ENCODE results near the gene ARHGAP18. TPM values are rescaled to one million over a fixed set of nuclear protein-coding genes. Genes with fewer than 3 reads are reported as not detected.

The ARHGAP18 gene
- total and polyA plus RNA-seq, 10 of the 15 experiments (the other 5 are each of a cell fraction or from before 2014, with no cell fraction given): 18.2 to 52.2 (median 31.7) TPM

DNA sequence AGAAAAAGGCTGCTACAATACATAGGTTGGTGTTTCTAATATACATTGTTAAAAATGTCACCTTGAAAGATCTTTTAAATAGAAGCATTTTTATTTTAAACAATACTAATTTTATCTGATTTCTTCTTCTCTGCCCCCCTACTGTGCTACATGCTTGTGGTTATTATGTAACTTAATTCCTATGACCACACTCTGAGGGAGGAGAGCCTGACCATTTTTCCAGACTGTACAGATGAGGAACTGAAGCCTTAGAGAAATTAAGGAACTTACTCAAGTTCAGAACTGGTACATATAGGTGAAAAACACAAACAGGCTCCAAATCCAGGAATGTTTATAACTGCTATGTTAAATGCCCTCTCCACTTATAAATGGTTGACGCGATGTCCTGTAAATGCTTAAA, 43.4 kb upstream of the ARHGAP18 start (continued):
- TF ChIP-seq NFYA (IDR thresholded peaks at IDR 0.05; ENCODE audit: borderline replicate concordance, low read depth, low read length) (no peak), EZH2 (IDR thresholded peaks at IDR 0.05; ENCODE audit: borderline replicate concordance, control insufficient read depth, low read depth, low read length) (no peak), ETV6 (conservative IDR thresholded peaks at IDR 0.05 in 1 of 2, IDR thresholded peaks at IDR 0.05 in 1 of 2; ENCODE audit: borderline replicate concordance in 1 of 2, low read depth in 1 of 2) (no peak), ZSCAN29 (IDR thresholded peaks at IDR 0.05) (no peak)

GRCh38 chr6:129751384-129751783, 41.4 kb upstream of the ARHGAP18 start:
- H3K79me2 ChIP-seq (ENCODE audit: control insufficient read depth, insufficient read depth, low read length): no peaks in the 10 kb centered on the region
- H3K4me3 ChIP-seq: no peak overlapping the region
- intact Hi-C loops (cut with micrococcal nuclease; ENCODE audit: unreplicated experiment): loop anchor here (1.0 kb wide), 1 partner anchor 252 kb away; no protein-coding TSS in a partner anchor
- no peaks in the 10 kb centered on the region for H3K27me3 ChIP-seq (replicated peaks in 1 of 2; ENCODE audit: control insufficient read depth in 2 of 2, insufficient read depth in 2 of 2, low read length in 1 of 2)
- no TSS peak for BruUV-seq (replicated peaks)
- H3K9me3 ChIP-seq (replicated peaks; ENCODE audit: control insufficient read depth, insufficient read depth, low read length): no peaks in the 10 kb centered on the region
- ChIA-PET SMC1A (ENCODE audit: uncharacterized antibody, unreplicated experiment) (interaction anchor here (0.5 to 0.7 kb wide), 3 partner anchors 63 to 489 kb away, joined by 3 read pairs; no protein-coding TSS in a partner anchor), RAD21 (ENCODE audit: unreplicated experiment) (interaction anchor here (0.7 kb wide), 1 partner anchor 27 kb away, joined by 3 read pairs; no protein-coding TSS in a partner anchor), CTCF (interaction anchor here (0.6 to 0.9 kb wide), 4 partner anchors 26 to 286 kb away, joined by 3 to 4 read pairs (median 4); no protein-coding TSS in a partner anchor), POLR2A (no interaction called here)
- in situ Hi-C loops (cut with MboI): no loop called here
- DNase-seq (ENCODE audit: low read depth, low spot score) (no peak), FAIRE-seq (no peak), ATAC-seq (no peak)
- WGBS (ENCODE audit: insufficient coverage, insufficient replicate concordance, low lambda C conversion rate, missing lambda C conversion rate): 94% methylated on average over 1 of the region's 1 CpG
- H3K27ac ChIP-seq (ENCODE audit: control insufficient read depth, insufficient read depth): peak overlapping the region; percentile 48; the same call in 1 of the 2 replicates
- H3K36me3 ChIP-seq (ENCODE audit: control insufficient read depth in 2 of 2, insufficient read depth in 2 of 2, low read length in 1 of 2): no peaks in the 10 kb centered on the region
- no peaks in the 10 kb centered on the region for H4K20me1 ChIP-seq (ENCODE audit: control insufficient read depth, insufficient read depth)
- H3K4me1 ChIP-seq (ENCODE audit: control insufficient read depth, insufficient read depth, low read length): peaks cover 36% of the 10 kb centered on the region
- H3K4me2 ChIP-seq (ENCODE audit: control insufficient read depth, insufficient read depth): no peak overlapping the region
- peak overlapping the region; percentile 37; the same call in 1 of the 2 replicates for H2AFZ ChIP-seq (ENCODE audit: control insufficient read depth, low read depth, low read length)
- H3K9ac ChIP-seq (ENCODE audit: control insufficient read depth, insufficient read depth, low read length): no peak overlapping the region
- no peak for TF ChIP-seq RAD51 (IDR thresholded peaks at IDR 0.05)
- TF ChIP-seq BCL11A (IDR thresholded peaks at IDR 0.05; ENCODE audit: low read depth, low read length): no peak
- TF ChIP-seq MTA3 (IDR thresholded peaks at IDR 0.05; ENCODE audit: borderline replicate concordance, low read length): no peak
- TF ChIP-seq BACH1 (IDR thresholded peaks at IDR 0.05; ENCODE audit: borderline replicate concordance): no peak
- no peak for TF ChIP-seq POU2F2 (IDR thresholded peaks at IDR 0.05; ENCODE audit: borderline replicate concordance, low read depth, low read length)
- TF ChIP-seq CHD1 (IDR thresholded peaks at IDR 0.05; ENCODE audit: low read depth, low read length): no peak
- no peak for TF ChIP-seq FOXK2 (IDR thresholded peaks at IDR 0.05)
- no peak for TF ChIP-seq EP300 (IDR thresholded peaks at IDR 0.05; ENCODE audit: borderline replicate concordance in 1 of 2, control insufficient read depth in 1 of 2, low read depth in 2 of 2, low read length in 2 of 2)
- no peak for TF ChIP-seq SUPT20H (IDR thresholded peaks at IDR 0.05; ENCODE audit: borderline replicate concordance, control insufficient read depth, low read depth, low read length)
- no peak for TF ChIP-seq KDM1A (IDR thresholded peaks at IDR 0.05; ENCODE audit: borderline replicate concordance)
- TF ChIP-seq ETV6 (conservative IDR thresholded peaks at IDR 0.05 in 1 of 2, IDR thresholded peaks at IDR 0.05 in 1 of 2; ENCODE audit: borderline replicate concordance in 1 of 2, low read depth in 1 of 2): no peak
- no peak for TF ChIP-seq REST (IDR thresholded peaks at IDR 0.05; ENCODE audit: low read depth, low read length)

Data from GM12878 (cell line).